ENCODE measurements around the gene CRISPLD2.

The CRISPLD2 gene

GRCh38 chr16:84955427-84955826 is 135.6 kb downstream of the CRISPLD2 start:
- no peak for DNase-seq (ENCODE audit: low read depth in 2 of 2)

GRCh38 chr16:84957192-84957591 is 137.4 kb downstream of the CRISPLD2 start:
- DNase-seq (ENCODE audit: low read depth in 2 of 2), result no peak

- no peak for DNase-seq (ENCODE audit: low read depth in 2 of 2)
Observed at GRCh38 chr16:84957792-84958191, 138.0 kb downstream of the CRISPLD2 start.
